ENCODE results near the gene SARDH.
"Not testable (repeated sequence)": the region's sequence is repeated elsewhere in the genome, so short reads cannot be mapped to it uniquely, and the experiment has no call there.

Gene SARDH

GRCh38 chr9:133681658-133682306 is 56.4 kb downstream of the SARDH start:
- no peak for DNase-seq

- no peak for DNase-seq
Measured at GRCh38 chr9:133680976-133681657, 57.0 kb downstream of the SARDH start.

GRCh38 chr9:133680250-133680975 is 57.7 kb downstream of the SARDH start:
- DNase-seq: no peak

GRCh38 chr9:133679466-133680061 is 58.6 kb downstream of the SARDH start:
- DNase-seq: no peak

GRCh38 chr9:133679056-133679455 is 59.1 kb downstream of the SARDH start:
- DNase-seq: no peak

GRCh38 chr9:133677126-133678010 is 60.8 kb downstream of the SARDH start:
- no peak for DNase-seq

GRCh38 chr9:133676450-133676849 is 61.7 kb downstream of the SARDH start:
- DNase-seq: no peak

GRCh38 chr9:133675796-133676195 is 62.4 kb downstream of the SARDH start:
- not testable (repeated sequence) for DNase-seq

- DNase-seq: no peak
Measured at GRCh38 chr9:133674091-133674490, 64.1 kb downstream of the SARDH start.

- DNase-seq: no peak
Measured at GRCh38 chr9:133673258-133673655, 64.9 kb downstream of the SARDH start.

- no peak for DNase-seq
Measured at GRCh38 chr9:133672503-133673257, 65.5 kb downstream of the SARDH start.

- DNase-seq: no peak
Measured at GRCh38 chr9:133671371-133671770, 66.8 kb downstream of the SARDH start.

- no peak for DNase-seq
Measured at GRCh38 chr9:133670466-133670865, 67.7 kb downstream of the SARDH start.

- no peak for DNase-seq
Measured at GRCh38 chr9:133669182-133669801, 68.9 kb downstream of the SARDH start.

- DNase-seq: no peak
Measured at GRCh38 chr9:133667759-133668450, 70.2 kb downstream of the SARDH start.

- no peak for DNase-seq
Measured at GRCh38 chr9:133666845-133667244, 71.3 kb downstream of the SARDH start.

- no peak for DNase-seq
Measured at GRCh38 chr9:133666387-133666786, 71.8 kb downstream of the SARDH start.

- no peak for DNase-seq
Measured at GRCh38 chr9:133665535-133665934, 72.6 kb downstream of the SARDH start.

- no peak for DNase-seq
Measured at GRCh38 chr9:133665096-133665495, 73.1 kb downstream of the SARDH start.

GRCh38 chr9:133664173-133665050 is 73.7 kb downstream of the SARDH start:
- no peak for DNase-seq

Data from stimulated activated CD4-positive, alpha-beta T cell treated with anti-CD3 and anti-CD28 coated beads, Interleukin-4, amount 100 ng/mL, for 1 hour (primary cell).